CD4-positive, alpha-beta memory T cell (primary cell): ENCODE data around the gene ELFN1. TPM values are rescaled to one million over a fixed set of nuclear protein-coding genes. Genes with fewer than 3 reads are reported as not detected.

ENCODE experiments used
- CTCF ChIA-PET: fragments of 350-600 bp; sonication (Branson Sonifier 250); formaldehyde crosslinking; loops from one replicate; lab custom pipeline; 2021; ENCODE audit warnings: inconsistent platforms; ENCODE audit not compliant: partially characterized antibody; lab: Charles Lee
- POLR2A ChIA-PET: fragments of 350-600 bp; sonication (Branson Sonifier 250); formaldehyde crosslinking; loops from one replicate; lab custom pipeline; 2021; ENCODE audit not compliant: partially characterized antibody; lab: Charles Lee
- DNase-seq, 5 donors: peaks; one replicate each; pipeline versions ENCODE4 v3.0.0 to v3.0.0-alpha.2; 2020 to 2022; ENCODE audit warnings: mixed read lengths in 1 of 5
- H3K27ac ChIP-seq: one replicate; pipeline ENCODE4 v1.7.0; 2013; ENCODE audit warnings: low read depth, low read length
- H3K27me3 ChIP-seq: 2 replicates; pipeline ENCODE4 v1.7.0; 2013; ENCODE audit warnings: mild to moderate bottlenecking, low read length, moderate library complexity; ENCODE audit not compliant: insufficient read depth
- H3K36me3 ChIP-seq: 2 replicates; pipeline ENCODE4 v1.7.0; 2013; ENCODE audit warnings: mild to moderate bottlenecking, low read length, moderate library complexity; ENCODE audit not compliant: insufficient read depth
- H3K4me1 ChIP-seq: 2 replicates; pipeline ENCODE4 v1.7.0; 2013; ENCODE audit warnings: mild to moderate bottlenecking, low read length, moderate library complexity; ENCODE audit not compliant: insufficient read depth
- H3K4me3 ChIP-seq, 2 donors: one replicate each; pipeline ENCODE4 v1.7.0; 2013; ENCODE audit warnings: low read length in 2 of 2, mild to moderate bottlenecking in 1 of 2
- H3K9me3 ChIP-seq, 2 donors: one replicate each; pipeline ENCODE4 v1.7.0; 2013; ENCODE audit warnings: low read length in 2 of 2, control low read depth in 1 of 2; ENCODE audit not compliant: control insufficient read depth in 1 of 2
- H3K27ac Mint-ChIP-seq, 7 donors: one replicate each; pipeline ENCODE4 v1.8.0; 2020 to 2021; ENCODE audit warnings: mixed read lengths in 7 of 7, mild to moderate bottlenecking in 6 of 7, inconsistent platforms in 3 of 7, moderate library complexity in 3 of 7
- H3K27me3 Mint-ChIP-seq, 2 donors: one replicate each; pipeline ENCODE4 v1.8.0; 2020 to 2021; ENCODE audit warnings: mixed read lengths in 2 of 2
- H3K36me3 Mint-ChIP-seq, 2 donors: one replicate each; pipeline ENCODE4 v1.8.0; 2020 to 2021; ENCODE audit warnings: mixed read lengths in 2 of 2, inconsistent platforms in 1 of 2, mild to moderate bottlenecking in 1 of 2
- H3K4me1 Mint-ChIP-seq, 4 donors: one replicate each; pipeline ENCODE4 v1.8.0; 2020 to 2021; ENCODE audit warnings: mixed read lengths in 4 of 4, mild to moderate bottlenecking in 1 of 4
- H3K4me3 Mint-ChIP-seq, 8 donors: one replicate each; pipeline ENCODE4 v1.8.0; 2020 to 2021; ENCODE audit warnings: mixed read lengths in 8 of 8, mild to moderate bottlenecking in 7 of 8, moderate library complexity in 6 of 8, inconsistent platforms in 3 of 8
- H3K9me3 Mint-ChIP-seq, 8 donors: one replicate each; pipeline ENCODE4 v1.8.0; 2020 to 2021; ENCODE audit warnings: mixed read lengths in 8 of 8, mild to moderate bottlenecking in 5 of 8, inconsistent platforms in 3 of 8, moderate library complexity in 1 of 8
- intact Hi-C: fragments of 100-400 bp; cut with micrococcal nuclease; formaldehyde crosslinking; loops from one replicate; pipeline ENCODE4 v1.15.1; 2023
- polyA plus RNA-seq, 2 donors: library from polyadenylated mRNA; unstranded; fragments of 300-500 nt; fragmentation: Illumina TruSeq; gene quantifications; one replicate each; pipeline ENCODE4 v1.2.3, GENCODE V29; 2021
- total RNA-seq, 2 experiments: library from RNA; stranded (reverse); gene quantifications; one replicate each; pipeline ENCODE4 v1.2.3, GENCODE V29; 2021

ELFN1 gene
- total and polyA plus RNA-seq, 4 experiments from 2014 or later: 0.12 TPM; not detected in 3

DNA sequence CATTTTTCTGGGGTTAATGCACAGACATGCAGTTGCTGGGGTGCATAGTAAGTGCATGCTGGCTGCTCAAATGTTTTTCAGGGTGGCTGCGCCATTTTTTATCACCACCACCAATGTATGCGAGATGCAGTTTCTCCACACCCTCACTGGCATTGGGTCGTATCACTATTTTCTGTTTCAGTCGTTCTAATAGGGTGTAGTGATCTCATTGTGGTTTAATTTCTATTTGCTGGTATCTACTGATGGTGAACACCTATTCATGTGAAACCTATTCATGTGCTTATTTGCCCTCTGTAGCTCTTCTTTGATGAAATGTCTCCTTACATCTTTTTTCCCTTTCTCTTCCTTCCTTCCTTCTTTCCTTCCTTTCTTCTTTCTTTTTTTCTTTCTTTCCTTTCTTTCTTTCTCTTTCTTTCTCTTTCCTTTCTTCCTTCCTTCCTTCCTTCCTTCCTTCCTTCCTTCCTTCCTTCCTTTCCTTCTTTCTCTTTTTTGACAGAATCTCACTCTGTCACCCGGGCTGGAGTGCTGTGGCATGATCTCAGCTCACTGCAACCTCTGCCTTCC lies 84.3 kb downstream of the ELFN1 start:
- no peaks in the 10 kb centered on the region for H3K4me1 ChIP-seq
- ChIA-PET CTCF (no interaction called here), POLR2A (no interaction called here)
- Mint-ChIP-seq H3K4me1 (peaks cover 0 to 4% (median 3%) of the 10 kb centered on the region in 4 donors), H3K27ac (peak overlapping the region in 2 of 7 donors; percentile 31 to 52), H3K36me3 (no peaks in the 10 kb centered on the region), H3K9me3 (peaks cover 0 to 2% (median 0%) of the 10 kb centered on the region in 8 donors), H3K27me3 (peaks cover 2 to 6% of the 10 kb centered on the region in 2 donors), H3K4me3 (no peak overlapping the region)
- DNase-seq: no peak
- H3K27ac ChIP-seq: no peak overlapping the region
- no peaks in the 10 kb centered on the region for H3K27me3 ChIP-seq
- intact Hi-C loops: no loop called here
- no peaks in the 10 kb centered on the region for H3K9me3 ChIP-seq
- H3K4me3 ChIP-seq: no peak overlapping the region
- no peaks in the 10 kb centered on the region for H3K36me3 ChIP-seq

DNA sequence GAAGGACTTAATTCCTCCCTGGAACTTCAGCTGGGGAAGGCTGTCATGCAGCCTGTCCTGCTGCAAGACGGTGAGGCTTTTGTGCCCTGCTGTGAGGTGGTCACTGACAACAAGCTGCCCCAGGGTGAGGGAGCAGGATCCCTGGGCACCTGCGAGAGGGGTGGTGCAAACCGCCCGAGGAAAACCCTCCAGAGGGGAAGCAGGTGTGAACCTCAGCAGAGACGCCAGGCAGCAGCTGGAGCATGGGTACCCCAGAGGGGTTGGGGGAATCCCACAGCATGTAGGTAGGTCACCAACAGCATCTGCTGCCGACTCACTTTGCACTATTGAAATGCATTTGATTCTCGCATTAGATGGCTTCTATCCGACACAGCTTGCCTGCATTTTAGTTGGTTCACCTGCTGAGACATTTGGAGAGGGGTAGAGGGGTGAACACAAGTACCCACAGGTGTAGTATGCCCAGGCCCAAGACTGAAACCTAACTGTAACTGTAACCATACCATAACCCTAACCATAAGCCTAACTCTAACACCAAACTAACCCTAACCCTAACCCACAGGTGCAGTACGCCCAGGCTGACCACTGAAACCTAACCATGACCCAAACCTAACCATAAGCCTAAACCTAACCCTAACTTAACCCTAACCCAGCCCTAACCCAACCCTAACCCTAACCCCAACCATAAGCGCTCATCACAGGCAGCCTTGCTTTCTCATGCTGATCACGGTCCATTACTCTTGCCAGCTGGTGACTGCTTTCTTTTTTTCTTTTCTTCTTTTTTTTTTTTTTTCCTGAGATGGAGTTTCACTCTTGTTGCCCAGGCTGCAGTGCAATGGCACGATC lies 85.9 kb downstream of the ELFN1 start:
- no peak for DNase-seq
- no peak overlapping the region for H3K4me3 ChIP-seq
- H3K4me1 Mint-ChIP-seq: peaks cover 0 to 4% (median 3%) of the 10 kb centered on the region in 4 donors
- H3K9me3 Mint-ChIP-seq: peaks cover 0 to 2% (median 0%) of the 10 kb centered on the region in 8 donors
- CTCF ChIA-PET: no interaction called here
- no peaks in the 10 kb centered on the region for H3K36me3 Mint-ChIP-seq
- no peak overlapping the region for H3K27ac ChIP-seq
- no peaks in the 10 kb centered on the region for H3K4me1 ChIP-seq
- H3K9me3 ChIP-seq: no peaks in the 10 kb centered on the region
- H3K36me3 ChIP-seq: no peaks in the 10 kb centered on the region
- H3K27me3 ChIP-seq: no peaks in the 10 kb centered on the region
- no peak overlapping the region for H3K4me3 Mint-ChIP-seq
- intact Hi-C loops: no loop called here
- POLR2A ChIA-PET: no interaction called here
- peaks cover 2 to 7% of the 10 kb centered on the region in 2 donors for H3K27me3 Mint-ChIP-seq
- no peak overlapping the region for H3K27ac Mint-ChIP-seq

- Histone ChIP-seq H3K4me3 (no peak overlapping the region), H3K36me3 (no peaks in the 10 kb centered on the region), H3K27me3 (no peaks in the 10 kb centered on the region), H3K27ac (no peak overlapping the region), H3K9me3 (no peaks in the 10 kb centered on the region), H3K4me1 (no peaks in the 10 kb centered on the region)
- POLR2A ChIA-PET: no interaction called here
- CTCF ChIA-PET: no interaction called here
- peaks cover 0 to 4% (median 3%) of the 10 kb centered on the region in 4 donors for H3K4me1 Mint-ChIP-seq
- H3K27ac Mint-ChIP-seq: no peak overlapping the region
- peak in 1 of 5 donors; percentile 32 for DNase-seq
- no peak overlapping the region for H3K4me3 Mint-ChIP-seq
- H3K27me3 Mint-ChIP-seq: peaks cover 2 to 7% of the 10 kb centered on the region in 2 donors
- H3K9me3 Mint-ChIP-seq: peaks cover 0 to 8% (median 4%) of the 10 kb centered on the region in 8 donors
- intact Hi-C loops: no loop called here
- no peaks in the 10 kb centered on the region for H3K36me3 Mint-ChIP-seq
These were observed 87.5 kb downstream of the ELFN1 start for GRCh38 chr7:1757601-1758000.

- H3K4me3 ChIP-seq: no peak overlapping the region
- H3K9me3 Mint-ChIP-seq: peaks cover 0 to 14% (median 8%) of the 10 kb centered on the region in 8 donors
- CTCF ChIA-PET: interaction anchor here (1.5 kb wide), 1 partner anchor 48 kb away, joined by 3 read pairs; no protein-coding TSS in a partner anchor
- no peaks in the 10 kb centered on the region for H3K4me1 ChIP-seq
- peaks cover 0 to 3% (median 1%) of the 10 kb centered on the region in 4 donors for H3K4me1 Mint-ChIP-seq
- H3K27me3 ChIP-seq: no peaks in the 10 kb centered on the region
- H3K27ac Mint-ChIP-seq: no peak overlapping the region
- H3K27ac ChIP-seq: no peak overlapping the region
- POLR2A ChIA-PET: no interaction called here
- DNase-seq: peak in 1 of 5 donors; percentile 36
- H3K4me3 Mint-ChIP-seq: no peak overlapping the region
- H3K36me3 Mint-ChIP-seq: no peaks in the 10 kb centered on the region
- H3K9me3 ChIP-seq: no peaks in the 10 kb centered on the region
- intact Hi-C loops: no loop called here
- H3K36me3 ChIP-seq: no peaks in the 10 kb centered on the region
- H3K27me3 Mint-ChIP-seq: peaks cover 2 to 5% of the 10 kb centered on the region in 2 donors
These were observed 88.2 kb downstream of the ELFN1 start for GRCh38 chr7:1758028-1758858.

GRCh38 chr7:1758859-1759521 lies 88.9 kb downstream of the ELFN1 start:
- Histone ChIP-seq H3K27ac (no peak overlapping the region), H3K9me3 (no peaks in the 10 kb centered on the region), H3K4me3 (no peak overlapping the region), H3K4me1 (no peaks in the 10 kb centered on the region), H3K36me3 (no peaks in the 10 kb centered on the region), H3K27me3 (no peaks in the 10 kb centered on the region)
- Mint-ChIP-seq H3K4me1 (no peaks in the 10 kb centered on the region), H3K27ac (no peak overlapping the region), H3K36me3 (no peaks in the 10 kb centered on the region), H3K27me3 (peaks cover 2 to 5% of the 10 kb centered on the region in 2 donors), H3K4me3 (no peak overlapping the region), H3K9me3 (peaks cover 0 to 15% (median 10%) of the 10 kb centered on the region in 8 donors)
- DNase-seq: peak in 1 of 5 donors; percentile 19
- CTCF ChIA-PET: interaction anchor here (1.5 kb wide), 1 partner anchor 49 kb away, joined by 3 read pairs; no protein-coding TSS in a partner anchor
- POLR2A ChIA-PET: no interaction called here
- intact Hi-C loops: no loop called here

- no peak overlapping the region for H3K27ac ChIP-seq
- POLR2A ChIA-PET: no interaction called here
- Mint-ChIP-seq H3K27me3 (peaks cover 0 to 5% of the 10 kb centered on the region in 2 donors), H3K27ac (no peak overlapping the region), H3K4me3 (no peak overlapping the region), H3K4me1 (no peaks in the 10 kb centered on the region), H3K36me3 (no peaks in the 10 kb centered on the region), H3K9me3 (peaks cover 0 to 23% (median 12%) of the 10 kb centered on the region in 8 donors)
- intact Hi-C loops: no loop called here
- CTCF ChIA-PET: no interaction called here
- DNase-seq: no peak
- H3K27me3 ChIP-seq: no peaks in the 10 kb centered on the region
- H3K4me1 ChIP-seq: no peaks in the 10 kb centered on the region
- H3K4me3 ChIP-seq: no peak overlapping the region
- H3K9me3 ChIP-seq: no peaks in the 10 kb centered on the region
- H3K36me3 ChIP-seq: no peaks in the 10 kb centered on the region
These were observed 91.0 kb downstream of the ELFN1 start for GRCh38 chr7:1761097-1761496.
